ENCODE data around the gene TNFAIP1.
A peak's percentile ranks its signal among the peaks of the same experiment; 100 is the strongest.

The TNFAIP1 gene

DNA sequence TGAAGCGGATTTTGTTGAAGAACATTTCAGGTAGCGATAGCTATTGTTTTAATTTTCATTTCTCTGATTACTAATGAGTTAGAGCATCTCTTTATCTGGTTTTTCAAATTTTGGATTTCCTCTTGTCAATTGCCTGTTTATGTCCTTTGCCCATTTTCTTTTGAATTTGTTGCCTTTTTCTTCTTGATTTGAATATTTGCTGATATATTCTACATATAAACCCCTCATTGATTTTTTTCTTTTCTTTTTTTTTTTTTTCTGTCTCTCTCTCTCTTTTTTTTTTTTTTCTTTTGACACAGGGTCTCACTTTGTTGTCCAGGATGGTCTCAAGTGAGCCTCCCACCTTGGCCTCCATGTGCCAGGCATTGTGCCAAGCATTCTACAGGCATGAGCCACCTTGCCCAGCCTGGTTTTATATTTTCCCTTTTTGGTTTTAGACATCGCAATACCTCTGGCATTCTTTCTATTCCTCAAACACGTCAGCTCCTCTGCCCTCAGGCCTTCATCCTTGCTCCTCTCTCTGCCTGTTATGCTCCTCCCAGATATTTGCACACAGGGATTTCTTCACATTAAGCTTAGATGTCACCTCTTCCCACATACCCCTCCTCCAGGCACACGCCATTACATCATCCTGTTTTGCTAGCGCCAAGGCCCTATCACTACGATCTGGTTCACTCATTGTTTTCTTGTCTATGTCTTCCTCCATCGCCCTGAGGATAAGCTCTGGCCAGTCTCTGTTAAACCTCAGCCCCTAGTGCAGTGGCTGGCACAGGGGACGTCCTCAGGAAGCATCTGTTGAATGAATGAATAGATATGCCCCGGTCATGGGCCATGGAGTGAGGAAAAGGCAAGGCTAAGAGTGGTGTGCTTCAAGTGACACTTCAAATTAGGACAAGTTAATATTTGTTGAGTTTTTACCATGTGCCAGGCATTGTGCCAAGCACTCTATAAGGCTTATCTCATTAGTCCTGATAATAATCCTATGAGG is 44.5 kb downstream of the TNFAIP1 start:
- peaks cover 3% of the 10 kb centered on the region for H3K27me3 ChIP-seq (replicated peaks; ENCODE audit: control insufficient read depth, insufficient read depth, low read length)
- peak; percentile 83 for DNase-seq (ENCODE audit: low read depth)
- H3K4me3 ChIP-seq (ENCODE audit: low read length), result no peak overlapping the region
- H3K36me3 ChIP-seq (ENCODE audit: control insufficient read depth, insufficient read depth, low read length, severe bottlenecking), result no peaks in the 10 kb centered on the region
- no peak overlapping the region for H3K9ac ChIP-seq (ENCODE audit: low read length)
- no peaks in the 10 kb centered on the region for H3K9me3 ChIP-seq (ENCODE audit: control insufficient read depth, low read length)
- no peaks in the 10 kb centered on the region for H3K4me1 ChIP-seq (ENCODE audit: control insufficient read depth, insufficient read depth, low read length)

DNA sequence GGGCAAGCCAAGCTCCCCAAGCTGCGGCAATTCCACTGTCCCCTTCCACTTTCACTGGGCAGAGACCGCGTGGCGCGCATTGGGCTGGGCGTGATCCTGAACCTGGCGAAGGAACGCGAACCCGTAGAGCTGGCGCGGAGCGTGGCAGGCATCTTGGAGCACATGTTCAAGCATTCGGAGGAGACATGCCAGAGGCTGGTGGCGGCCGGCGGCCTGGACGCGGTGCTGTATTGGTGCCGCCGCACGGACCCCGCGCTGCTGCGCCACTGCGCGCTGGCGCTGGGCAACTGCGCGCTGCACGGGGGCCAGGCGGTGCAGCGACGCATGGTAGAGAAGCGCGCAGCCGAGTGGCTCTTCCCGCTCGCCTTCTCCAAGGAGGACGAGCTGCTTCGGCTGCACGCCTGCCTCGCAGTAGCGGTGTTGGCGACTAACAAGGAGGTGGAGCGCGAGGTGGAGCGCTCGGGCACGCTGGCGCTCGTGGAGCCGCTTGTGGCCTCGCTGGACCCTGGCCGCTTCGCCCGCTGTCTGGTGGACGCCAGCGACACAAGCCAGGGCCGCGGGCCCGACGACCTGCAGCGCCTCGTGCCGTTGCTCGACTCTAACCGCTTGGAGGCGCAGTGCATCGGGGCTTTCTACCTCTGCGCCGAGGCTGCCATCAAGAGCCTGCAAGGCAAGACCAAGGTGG is 45.7 kb downstream of the TNFAIP1 start:
- no peak for DNase-seq (ENCODE audit: low read depth)
- Histone ChIP-seq H3K9ac (ENCODE audit: low read length) (no peak overlapping the region), H3K4me1 (ENCODE audit: control insufficient read depth, insufficient read depth, low read length) (no peaks in the 10 kb centered on the region), H3K27me3 (replicated peaks; ENCODE audit: control insufficient read depth, insufficient read depth, low read length) (peaks cover 3% of the 10 kb centered on the region), H3K36me3 (ENCODE audit: control insufficient read depth, insufficient read depth, low read length, severe bottlenecking) (no peaks in the 10 kb centered on the region), H3K9me3 (ENCODE audit: control insufficient read depth, low read length) (no peaks in the 10 kb centered on the region), H3K4me3 (ENCODE audit: low read length) (no peak overlapping the region)

DNA sequence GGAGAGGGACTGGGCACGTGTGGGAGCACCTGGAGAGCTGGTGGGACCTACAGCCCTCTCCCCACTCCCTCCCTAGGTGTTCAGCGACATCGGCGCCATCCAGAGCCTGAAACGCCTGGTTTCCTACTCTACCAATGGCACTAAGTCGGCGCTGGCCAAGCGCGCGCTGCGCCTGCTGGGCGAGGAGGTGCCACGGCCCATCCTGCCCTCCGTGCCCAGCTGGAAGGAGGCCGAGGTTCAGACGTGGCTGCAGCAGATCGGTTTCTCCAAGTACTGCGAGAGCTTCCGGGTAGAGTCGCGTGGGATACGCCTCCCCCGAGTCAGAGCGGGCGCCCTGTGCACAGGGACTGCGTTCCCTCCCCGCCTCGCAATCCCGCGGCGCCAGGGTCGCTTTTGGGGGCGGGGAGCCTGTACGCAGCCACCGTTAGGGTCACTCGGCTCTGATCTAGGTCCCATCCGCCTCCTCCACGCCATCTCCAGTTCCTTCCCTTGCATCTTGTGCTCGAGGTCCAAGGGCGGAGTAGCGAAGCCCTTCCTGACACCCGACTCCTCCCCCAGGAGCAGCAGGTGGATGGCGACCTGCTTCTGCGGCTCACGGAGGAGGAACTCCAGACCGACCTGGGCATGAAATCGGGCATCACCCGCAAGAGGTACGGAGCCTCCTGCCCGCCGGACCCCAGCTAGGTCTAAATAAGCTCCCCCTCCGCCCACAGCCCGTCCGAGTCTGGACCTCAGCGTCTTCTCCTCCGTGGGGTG is 48.9 kb downstream of the TNFAIP1 start:
- Histone ChIP-seq H3K27me3 (replicated peaks; ENCODE audit: control insufficient read depth, insufficient read depth, low read length) (peaks cover 3% of the 10 kb centered on the region), H3K9ac (ENCODE audit: low read length) (no peak overlapping the region), H3K4me3 (ENCODE audit: low read length) (no peak overlapping the region), H3K4me1 (ENCODE audit: control insufficient read depth, insufficient read depth, low read length) (no peaks in the 10 kb centered on the region), H3K36me3 (ENCODE audit: control insufficient read depth, insufficient read depth, low read length, severe bottlenecking) (peaks cover 4% of the 10 kb centered on the region), H3K9me3 (ENCODE audit: control insufficient read depth, low read length) (no peaks in the 10 kb centered on the region)
- no peak for DNase-seq (ENCODE audit: low read depth)

DNA sequence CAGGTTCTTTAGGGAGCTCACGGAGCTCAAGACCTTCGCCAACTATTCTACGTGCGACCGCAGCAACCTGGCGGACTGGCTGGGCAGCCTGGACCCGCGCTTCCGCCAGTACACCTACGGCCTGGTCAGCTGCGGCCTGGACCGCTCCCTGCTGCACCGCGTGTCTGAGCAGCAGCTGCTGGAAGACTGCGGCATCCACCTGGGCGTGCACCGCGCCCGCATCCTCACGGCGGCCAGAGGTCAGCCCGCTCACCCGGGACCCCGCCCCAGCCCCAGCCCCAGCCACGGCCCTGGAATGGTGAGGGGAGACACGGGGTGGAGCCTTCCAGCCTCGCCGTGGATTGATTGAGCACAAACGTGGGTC is 49.5 kb downstream of the TNFAIP1 start:
- DNase-seq (ENCODE audit: low read depth), result no peak
- peaks cover 8% of the 10 kb centered on the region for H3K36me3 ChIP-seq (ENCODE audit: control insufficient read depth, insufficient read depth, low read length, severe bottlenecking)
- H3K9ac ChIP-seq (ENCODE audit: low read length), result no peak overlapping the region
- H3K4me3 ChIP-seq (ENCODE audit: low read length), result no peak overlapping the region
- peaks cover 3% of the 10 kb centered on the region for H3K27me3 ChIP-seq (replicated peaks; ENCODE audit: control insufficient read depth, insufficient read depth, low read length)
- no peaks in the 10 kb centered on the region for H3K9me3 ChIP-seq (ENCODE audit: control insufficient read depth, low read length)
- no peaks in the 10 kb centered on the region for H3K4me1 ChIP-seq (ENCODE audit: control insufficient read depth, insufficient read depth, low read length)

DNA sequence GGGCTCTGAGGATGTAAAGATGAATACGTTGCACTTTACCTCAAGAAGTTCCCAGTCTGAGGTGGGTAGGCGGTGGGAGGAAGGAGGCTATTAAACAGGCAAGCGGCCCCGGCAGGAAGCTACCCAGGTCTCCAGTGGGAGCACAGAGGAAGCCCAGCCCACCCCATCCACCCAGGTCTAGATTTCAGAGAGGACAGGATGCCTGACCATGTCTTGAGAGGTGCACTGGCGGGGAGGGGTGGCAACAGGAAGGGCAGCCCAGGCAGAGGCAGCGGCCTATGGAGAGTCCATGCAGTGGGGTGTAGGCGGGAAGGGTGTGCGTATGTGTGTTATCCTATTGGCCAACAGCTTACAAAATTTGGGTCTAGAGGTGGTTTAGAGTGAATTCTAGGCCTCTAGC is 49.8 kb downstream of the TNFAIP1 start:
- DNase-seq (ENCODE audit: low read depth), result no peak
- Histone ChIP-seq H3K27me3 (replicated peaks; ENCODE audit: control insufficient read depth, insufficient read depth, low read length) (peaks cover 3% of the 10 kb centered on the region), H3K9ac (ENCODE audit: low read length) (no peak overlapping the region), H3K36me3 (ENCODE audit: control insufficient read depth, insufficient read depth, low read length, severe bottlenecking) (peaks cover 8% of the 10 kb centered on the region), H3K4me3 (ENCODE audit: low read length) (no peak overlapping the region), H3K9me3 (ENCODE audit: control insufficient read depth, low read length) (no peaks in the 10 kb centered on the region), H3K4me1 (ENCODE audit: control insufficient read depth, insufficient read depth, low read length) (no peaks in the 10 kb centered on the region)

DNA sequence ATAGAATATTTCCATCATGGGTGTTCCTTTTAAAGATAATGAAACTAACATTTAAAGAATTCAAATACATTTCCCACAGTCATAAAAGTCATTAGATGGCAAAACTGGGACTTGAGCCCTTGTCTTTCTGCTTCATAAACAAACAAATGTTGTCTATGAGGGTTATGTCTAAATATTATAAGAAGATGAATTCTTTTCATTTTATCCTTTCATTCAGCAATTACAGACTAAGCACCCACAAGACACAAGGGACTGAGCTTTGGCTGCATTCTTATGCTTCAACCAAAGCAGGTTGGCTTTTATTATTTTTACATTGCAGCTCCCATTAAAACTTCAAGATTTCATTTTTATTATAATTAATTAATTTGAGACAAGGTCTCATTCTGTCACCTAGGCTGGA is 50.8 kb downstream of the TNFAIP1 start:
- peaks cover 3% of the 10 kb centered on the region for H3K27me3 ChIP-seq (replicated peaks; ENCODE audit: control insufficient read depth, insufficient read depth, low read length)
- H3K4me3 ChIP-seq (ENCODE audit: low read length), result no peak overlapping the region
- DNase-seq (ENCODE audit: low read depth), result no peak
- H3K9ac ChIP-seq (ENCODE audit: low read length), result no peak overlapping the region
- H3K9me3 ChIP-seq (ENCODE audit: control insufficient read depth, low read length), result no peaks in the 10 kb centered on the region
- H3K36me3 ChIP-seq (ENCODE audit: control insufficient read depth, insufficient read depth, low read length, severe bottlenecking), result peaks cover 8% of the 10 kb centered on the region
- H3K4me1 ChIP-seq (ENCODE audit: control insufficient read depth, insufficient read depth, low read length), result no peaks in the 10 kb centered on the region

DNA sequence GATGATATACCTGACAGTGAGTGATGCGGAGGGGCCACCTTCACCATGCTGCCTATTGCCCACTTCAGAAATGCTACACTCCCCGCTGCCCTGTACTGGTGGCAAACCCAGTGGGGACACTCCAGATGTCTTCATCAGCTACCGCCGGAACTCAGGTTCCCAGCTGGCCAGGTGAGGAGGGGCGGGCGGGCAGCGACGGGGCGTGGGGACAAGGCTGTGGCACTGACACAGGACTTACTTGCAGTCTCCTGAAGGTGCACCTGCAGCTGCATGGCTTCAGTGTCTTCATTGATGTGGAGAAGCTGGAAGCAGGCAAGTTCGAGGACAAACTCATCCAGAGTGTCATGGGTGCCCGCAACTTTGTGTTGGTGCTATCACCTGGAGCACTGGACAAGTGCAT is 52.5 kb downstream of the TNFAIP1 start:
- DNase-seq (ENCODE audit: low read depth), result no peak
- H3K9ac ChIP-seq (ENCODE audit: low read length), result no peak overlapping the region
- no peak overlapping the region for H3K4me3 ChIP-seq (ENCODE audit: low read length)
- peaks cover 8% of the 10 kb centered on the region for H3K36me3 ChIP-seq (ENCODE audit: control insufficient read depth, insufficient read depth, low read length, severe bottlenecking)
- peaks cover 5% of the 10 kb centered on the region for H3K4me1 ChIP-seq (ENCODE audit: control insufficient read depth, insufficient read depth, low read length)
- H3K27me3 ChIP-seq (replicated peaks; ENCODE audit: control insufficient read depth, insufficient read depth, low read length), result peaks cover 3% of the 10 kb centered on the region
- no peaks in the 10 kb centered on the region for H3K9me3 ChIP-seq (ENCODE audit: control insufficient read depth, low read length)

DNA sequence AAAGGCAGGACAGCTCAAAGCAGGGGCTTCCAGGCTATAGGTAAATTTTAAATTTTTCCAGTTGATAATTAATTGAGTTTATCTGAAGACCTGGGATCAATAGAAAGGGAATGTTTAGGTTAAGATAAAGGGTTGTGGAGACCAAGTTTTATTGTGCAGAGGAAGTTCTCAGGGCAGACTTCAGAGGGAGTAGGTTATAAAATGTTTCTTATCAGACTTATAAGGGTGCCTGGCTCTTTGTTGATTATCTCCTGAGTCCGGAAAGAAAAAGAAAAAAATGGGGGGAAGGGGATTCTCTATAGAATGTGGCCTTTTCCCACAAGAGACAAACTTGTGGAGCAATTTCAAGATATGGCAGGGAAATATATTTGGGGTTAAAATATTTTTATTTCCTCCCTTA is 54.6 kb downstream of the TNFAIP1 start:
- H3K36me3 ChIP-seq (ENCODE audit: control insufficient read depth, insufficient read depth, low read length, severe bottlenecking), result peaks cover 8% of the 10 kb centered on the region

DNA sequence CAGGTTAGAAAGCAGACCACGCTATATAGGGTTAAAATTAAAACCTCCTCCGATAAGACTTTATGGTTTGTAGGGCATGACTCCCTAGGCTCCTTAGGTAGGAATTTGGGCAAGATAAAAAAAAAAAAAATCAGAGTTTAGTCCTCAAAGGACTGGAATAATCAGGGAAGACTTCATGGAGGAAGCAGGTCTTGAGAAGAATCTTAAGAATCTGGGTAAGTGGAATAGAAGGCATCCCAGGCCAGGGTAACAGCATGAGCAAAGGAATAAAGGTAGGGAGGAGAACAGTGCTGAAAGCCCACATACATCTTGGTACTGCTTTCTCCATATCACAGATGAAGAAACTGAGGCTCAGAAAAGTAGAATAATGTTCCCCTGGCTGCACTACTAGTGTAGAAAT is 55.0 kb downstream of the TNFAIP1 start:
- Histone ChIP-seq H3K9me3 (ENCODE audit: control insufficient read depth, low read length) (no peaks in the 10 kb centered on the region), H3K36me3 (ENCODE audit: control insufficient read depth, insufficient read depth, low read length, severe bottlenecking) (peaks cover 8% of the 10 kb centered on the region), H3K27me3 (replicated peaks; ENCODE audit: control insufficient read depth, insufficient read depth, low read length) (no peaks in the 10 kb centered on the region), H3K4me3 (ENCODE audit: low read length) (no peak overlapping the region), H3K9ac (ENCODE audit: low read length) (no peak overlapping the region), H3K4me1 (ENCODE audit: control insufficient read depth, insufficient read depth, low read length) (peaks cover 19% of the 10 kb centered on the region)
- DNase-seq (ENCODE audit: low read depth), result no peak

More for the DNA sequence above, 54.6 kb downstream of the TNFAIP1 start:
- no peak overlapping the region for H3K9ac ChIP-seq (ENCODE audit: low read length)
- no peaks in the 10 kb centered on the region for H3K9me3 ChIP-seq (ENCODE audit: control insufficient read depth, low read length)
- no peaks in the 10 kb centered on the region for H3K27me3 ChIP-seq (replicated peaks; ENCODE audit: control insufficient read depth, insufficient read depth, low read length)
- H3K4me1 ChIP-seq (ENCODE audit: control insufficient read depth, insufficient read depth, low read length), result peaks cover 17% of the 10 kb centered on the region
- no peak overlapping the region for H3K4me3 ChIP-seq (ENCODE audit: low read length)
- no peak for DNase-seq (ENCODE audit: low read depth)

DNA sequence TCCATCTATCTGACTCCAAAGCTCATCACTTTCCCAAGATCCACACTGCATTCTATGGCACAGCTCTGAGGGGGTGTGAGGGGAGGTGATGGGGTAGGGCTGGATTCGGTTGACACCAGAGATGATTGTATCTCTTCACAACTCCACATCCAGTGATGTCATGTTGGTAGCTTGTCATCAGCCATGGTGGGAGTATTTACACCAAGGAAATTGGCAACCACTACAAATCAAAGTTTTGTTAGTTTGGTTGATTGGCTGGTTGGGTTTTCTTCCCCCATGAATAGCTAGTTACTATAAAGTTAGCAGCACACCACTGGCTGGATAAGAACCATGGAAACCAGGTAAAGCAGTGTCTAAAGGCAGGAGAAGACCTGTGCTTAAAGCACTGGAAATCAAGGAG is 55.4 kb downstream of the TNFAIP1 start:
- H3K36me3 ChIP-seq (ENCODE audit: control insufficient read depth, insufficient read depth, low read length, severe bottlenecking), result peaks cover 8% of the 10 kb centered on the region

DNA sequence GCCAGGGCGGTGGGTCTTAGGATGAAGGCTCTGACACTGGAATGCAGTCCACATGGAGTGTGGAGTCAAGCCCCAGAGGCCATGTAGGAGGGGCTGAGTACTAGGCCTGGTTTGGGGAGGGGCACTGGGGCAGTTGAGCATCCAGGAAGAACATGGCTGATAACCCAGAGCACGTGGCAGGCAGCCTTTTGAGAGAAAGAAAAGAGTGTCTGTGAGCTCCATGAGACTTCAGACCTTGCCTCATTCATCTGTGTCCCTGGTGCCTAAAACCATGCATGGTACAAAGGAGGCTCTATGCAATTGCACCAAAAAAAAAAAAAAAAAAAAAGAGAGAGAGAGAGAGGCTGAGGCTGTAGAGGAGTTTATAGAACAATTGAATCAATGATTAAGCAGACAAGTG is 55.8 kb downstream of the TNFAIP1 start:
- no peaks in the 10 kb centered on the region for H3K27me3 ChIP-seq (replicated peaks; ENCODE audit: control insufficient read depth, insufficient read depth, low read length)
- peaks cover 8% of the 10 kb centered on the region for H3K36me3 ChIP-seq (ENCODE audit: control insufficient read depth, insufficient read depth, low read length, severe bottlenecking)
- DNase-seq (ENCODE audit: low read depth), result no peak
- no peak overlapping the region for H3K9ac ChIP-seq (ENCODE audit: low read length)
- H3K9me3 ChIP-seq (ENCODE audit: control insufficient read depth, low read length), result no peaks in the 10 kb centered on the region
- no peak overlapping the region for H3K4me3 ChIP-seq (ENCODE audit: low read length)
- peaks cover 20% of the 10 kb centered on the region for H3K4me1 ChIP-seq (ENCODE audit: control insufficient read depth, insufficient read depth, low read length)

More for the DNA sequence above, 55.4 kb downstream of the TNFAIP1 start:
- Histone ChIP-seq H3K27me3 (replicated peaks; ENCODE audit: control insufficient read depth, insufficient read depth, low read length) (no peaks in the 10 kb centered on the region), H3K4me3 (ENCODE audit: low read length) (no peak overlapping the region), H3K9me3 (ENCODE audit: control insufficient read depth, low read length) (no peaks in the 10 kb centered on the region), H3K4me1 (ENCODE audit: control insufficient read depth, insufficient read depth, low read length) (peaks cover 19% of the 10 kb centered on the region), H3K9ac (ENCODE audit: low read length) (no peak overlapping the region)
- no peak for DNase-seq (ENCODE audit: low read depth)
